KMS-11 (cell line): ENCODE results near the gene STX3.
"Not testable (repeated sequence)": the region's sequence is repeated elsewhere in the genome, so short reads cannot be mapped to it uniquely, and the experiment has no call there.

Source experiments
- H2AFZ ChIP-seq: fragments of 200-600 bp; sonication (generic); 2 replicates; pipeline ENCODE4 v1.6.1; 2016; ENCODE audit warnings: antibody characterized with exemption, mixed run types, low read depth
- H3K27ac ChIP-seq: fragments of 200-600 bp; sonication (generic); 2 replicates; pipeline ENCODE4 v1.6.1; 2016; ENCODE audit warnings: mild to moderate bottlenecking, mixed run types
- H3K27me3 ChIP-seq: fragments of 200-600 bp; sonication (generic); 2 replicates; pipeline ENCODE4 v1.6.1; 2017; ENCODE audit warnings: mild to moderate bottlenecking, low read depth, mixed run types, moderate library complexity; ENCODE audit not compliant: insufficient read depth
- H3K36me3 ChIP-seq: fragments of 200-600 bp; sonication (generic); 2 replicates; pipeline ENCODE4 v1.6.1; 2017; ENCODE audit warnings: mild to moderate bottlenecking, mixed run types; ENCODE audit not compliant: insufficient read depth
- H3K4me1 ChIP-seq: fragments of 200-600 bp; sonication (generic); 2 replicates; pipeline ENCODE4 v1.6.1; 2016; ENCODE audit warnings: mild to moderate bottlenecking, low read depth, mixed run types; ENCODE audit not compliant: poor library complexity, severe bottlenecking
- H3K4me2 ChIP-seq: fragments of 200-600 bp; sonication (generic); 2 replicates; pipeline ENCODE4 v1.7.0; 2016; ENCODE audit warnings: mild to moderate bottlenecking, mixed run types
- H3K4me3 ChIP-seq: fragments of 200-600 bp; sonication (generic); IDR thresholded peaks from 2 replicates; pipeline ENCODE4 v1.6.1; 2017; ENCODE audit warnings: low read depth, low read length, mixed read lengths; ENCODE audit not compliant: insufficient read depth
- H3K79me2 ChIP-seq: fragments of 200-600 bp; sonication (generic); 2 replicates; pipeline ENCODE4 v1.6.1; 2016; ENCODE audit warnings: low read depth, mixed run types; ENCODE audit not compliant: insufficient read depth
- H3K9ac ChIP-seq: fragments of 200-600 bp; sonication (generic); 2 replicates; pipeline ENCODE4 v1.6.1; 2016; ENCODE audit warnings: mild to moderate bottlenecking, mixed run types
- H4K20me1 ChIP-seq: fragments of 200-600 bp; sonication (generic); 2 replicates; pipeline ENCODE4 v1.6.1; 2016; ENCODE audit warnings: mild to moderate bottlenecking, mixed run types; ENCODE audit not compliant: insufficient read depth
- TF ChIP-seq, protein P1 (sequence below): fragments of 200-600 bp; sonication (generic); conservative IDR thresholded peaks from 2 replicates; pipeline ENCODE4 v1.6.1; 2017; ENCODE audit warnings: low read depth, mild to moderate bottlenecking, antibody characterized with exemption, low read length, moderate library complexity, mixed read lengths

STX3 gene

DNA sequence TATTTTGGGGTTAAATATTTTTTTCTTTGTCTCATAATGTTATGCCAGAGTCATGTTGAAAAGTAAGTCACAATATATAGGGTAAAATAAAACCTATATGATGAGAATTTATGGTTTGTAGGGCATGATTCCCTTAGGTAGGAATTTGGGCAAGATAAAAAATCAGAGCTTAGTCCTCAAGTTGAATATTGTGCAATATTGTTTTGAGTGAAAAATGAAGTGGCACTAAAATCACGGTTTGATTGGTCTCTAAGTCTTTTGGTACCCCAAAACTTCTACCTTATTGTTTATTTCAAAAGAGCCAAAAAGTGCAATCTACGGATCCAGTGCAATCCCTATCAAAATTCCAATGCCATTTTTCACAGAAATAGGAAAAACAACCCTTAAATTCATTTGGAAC is 57.0 kb downstream of the STX3 start:
- Histone ChIP-seq H2AFZ (no peak overlapping the region), H3K27me3 (no peaks in the 10 kb centered on the region), H4K20me1 (no peaks in the 10 kb centered on the region), H3K4me2 (no peak overlapping the region), H3K9ac (no peak overlapping the region), H3K27ac (no peak overlapping the region), H3K79me2 (peaks cover 19% of the 10 kb centered on the region), H3K4me3 (no peak overlapping the region), H3K36me3 (no peaks in the 10 kb centered on the region; the same call in 1 of the 2 replicates), H3K4me1 (peaks cover 29% of the 10 kb centered on the region)
- TF ChIP-seq, protein P1, sequence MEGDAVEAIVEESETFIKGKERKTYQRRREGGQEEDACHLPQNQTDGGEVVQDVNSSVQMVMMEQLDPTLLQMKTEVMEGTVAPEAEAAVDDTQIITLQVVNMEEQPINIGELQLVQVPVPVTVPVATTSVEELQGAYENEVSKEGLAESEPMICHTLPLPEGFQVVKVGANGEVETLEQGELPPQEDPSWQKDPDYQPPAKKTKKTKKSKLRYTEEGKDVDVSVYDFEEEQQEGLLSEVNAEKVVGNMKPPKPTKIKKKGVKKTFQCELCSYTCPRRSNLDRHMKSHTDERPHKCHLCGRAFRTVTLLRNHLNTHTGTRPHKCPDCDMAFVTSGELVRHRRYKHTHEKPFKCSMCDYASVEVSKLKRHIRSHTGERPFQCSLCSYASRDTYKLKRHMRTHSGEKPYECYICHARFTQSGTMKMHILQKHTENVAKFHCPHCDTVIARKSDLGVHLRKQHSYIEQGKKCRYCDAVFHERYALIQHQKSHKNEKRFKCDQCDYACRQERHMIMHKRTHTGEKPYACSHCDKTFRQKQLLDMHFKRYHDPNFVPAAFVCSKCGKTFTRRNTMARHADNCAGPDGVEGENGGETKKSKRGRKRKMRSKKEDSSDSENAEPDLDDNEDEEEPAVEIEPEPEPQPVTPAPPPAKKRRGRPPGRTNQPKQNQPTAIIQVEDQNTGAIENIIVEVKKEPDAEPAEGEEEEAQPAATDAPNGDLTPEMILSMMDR, result no peak

DNA sequence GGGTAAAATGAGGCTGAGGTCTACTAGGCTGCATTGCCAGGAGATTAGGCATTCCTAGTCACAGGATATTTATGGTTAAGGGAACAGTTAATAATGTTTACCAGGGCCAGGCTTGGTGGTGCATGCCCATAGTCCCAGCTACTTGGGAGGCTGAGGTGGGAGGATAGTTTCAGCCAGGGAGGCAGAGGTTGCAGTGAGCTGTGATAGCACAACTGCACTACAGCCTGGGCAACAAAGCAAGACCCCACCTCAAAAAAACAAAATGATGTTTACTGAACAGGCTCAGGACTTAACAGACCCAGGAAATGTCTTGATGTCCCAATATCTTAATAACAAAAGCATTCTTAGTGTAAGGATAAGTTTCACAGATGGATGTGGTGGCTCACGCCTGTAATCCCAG is 58.2 kb downstream of the STX3 start:
- H3K4me1 ChIP-seq, result peaks cover 40% of the 10 kb centered on the region
- H3K4me3 ChIP-seq, result no peak overlapping the region
- no peaks in the 10 kb centered on the region for H3K36me3 ChIP-seq
- H2AFZ ChIP-seq, result no peak overlapping the region
- H3K4me2 ChIP-seq, result no peak overlapping the region
- H3K9ac ChIP-seq, result no peak overlapping the region
- H3K27ac ChIP-seq, result no peak overlapping the region
- peaks cover 19% of the 10 kb centered on the region for H3K79me2 ChIP-seq
- TF ChIP-seq, protein P1, result no peak
- H4K20me1 ChIP-seq, result no peaks in the 10 kb centered on the region
- H3K27me3 ChIP-seq, result no peaks in the 10 kb centered on the region

DNA sequence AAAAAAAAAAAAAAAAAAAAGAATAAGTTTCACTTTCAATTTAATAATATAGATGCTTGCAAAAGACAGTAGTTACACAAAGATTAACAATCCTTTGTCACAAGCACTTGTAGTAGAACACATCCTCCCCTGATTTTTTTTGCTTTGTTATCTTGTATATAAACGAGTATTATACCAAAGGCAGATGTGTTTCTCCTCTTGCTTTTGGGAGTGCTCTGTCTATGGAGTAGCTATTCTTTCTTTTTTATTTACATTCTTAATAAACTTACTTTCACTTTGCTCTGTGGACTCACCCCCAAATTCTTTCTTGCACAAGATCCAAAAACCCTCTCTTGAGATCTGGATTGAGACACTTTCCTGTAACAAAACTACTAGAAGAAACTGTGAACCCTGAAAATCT is 58.8 kb downstream of the STX3 start:
- Histone ChIP-seq H3K79me2 (peaks cover 14% of the 10 kb centered on the region), H3K4me2 (no peak overlapping the region), H3K9ac (no peak overlapping the region), H3K27ac (no peak overlapping the region), H2AFZ (no peak overlapping the region), H4K20me1 (no peaks in the 10 kb centered on the region), H3K4me3 (no peak overlapping the region), H3K36me3 (no peaks in the 10 kb centered on the region), H3K27me3 (no peaks in the 10 kb centered on the region), H3K4me1 (peaks cover 44% of the 10 kb centered on the region)
- TF ChIP-seq, protein P1, result no peak

DNA sequence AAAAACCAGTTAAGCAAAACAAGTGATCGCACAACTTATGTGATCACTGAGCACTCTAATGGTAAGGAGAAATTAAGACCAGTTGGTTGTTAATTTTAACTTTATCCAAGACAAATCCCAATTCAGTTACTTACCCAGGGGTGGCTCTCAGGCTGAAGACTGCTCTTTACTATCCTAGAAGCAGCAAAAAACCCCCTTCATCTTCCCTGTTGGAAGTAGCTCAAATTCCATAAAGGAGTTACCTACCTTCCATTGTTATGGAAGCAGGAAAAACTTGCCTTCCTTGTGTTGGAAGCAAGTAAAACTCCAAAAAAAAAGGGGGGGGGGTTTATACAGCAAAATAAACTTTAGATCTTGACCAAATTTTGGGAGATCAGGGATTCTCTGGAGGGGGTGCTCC is 60.6 kb downstream of the STX3 start:
- H3K4me2 ChIP-seq, result no peak overlapping the region
- no peaks in the 10 kb centered on the region for H4K20me1 ChIP-seq
- H3K36me3 ChIP-seq, result no peaks in the 10 kb centered on the region
- no peaks in the 10 kb centered on the region for H3K79me2 ChIP-seq
- no peak overlapping the region for H3K9ac ChIP-seq
- peaks cover 43% of the 10 kb centered on the region for H3K4me1 ChIP-seq
- H3K4me3 ChIP-seq, result no peak overlapping the region
- H2AFZ ChIP-seq, result no peak overlapping the region
- no peaks in the 10 kb centered on the region for H3K27me3 ChIP-seq
- no peak overlapping the region for H3K27ac ChIP-seq
- TF ChIP-seq, protein P1, result no peak

DNA sequence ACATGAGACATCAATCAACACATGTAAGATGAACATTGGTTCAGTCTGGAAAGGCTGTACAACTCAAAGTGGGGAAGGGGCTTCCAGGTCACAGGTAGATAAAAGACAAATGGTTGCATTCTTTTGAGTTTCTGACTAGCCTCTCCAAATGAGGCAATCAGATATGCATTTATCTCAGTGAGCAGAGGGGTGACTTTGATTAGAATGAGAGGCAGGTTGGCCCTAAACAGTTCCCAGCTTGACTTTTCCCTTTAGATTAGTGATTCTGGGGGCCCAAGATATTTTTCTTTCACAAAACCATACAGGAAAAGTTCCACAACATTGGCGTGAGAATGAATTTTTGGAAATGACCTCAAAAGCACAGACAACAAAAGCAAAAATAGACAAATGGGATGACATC is 61.3 kb downstream of the STX3 start:
- not testable (repeated sequence) for H3K4me2 ChIP-seq, H3K36me3 ChIP-seq, H3K79me2 ChIP-seq, H3K27ac ChIP-seq, H4K20me1 ChIP-seq, H3K4me3 ChIP-seq, H3K9ac ChIP-seq, H3K27me3 ChIP-seq, H2AFZ ChIP-seq
- H3K4me1 ChIP-seq, result peaks cover 37% of the 10 kb centered on the region
